ENCODE results near the gene MTF2. TPM values are rescaled to one million over a fixed set of nuclear protein-coding genes. Genes with fewer than 3 reads are reported as not detected.

Gene MTF2
- total RNA-seq, 4 donors from 2014 or later = 7.1 to 13.4 (median 9.9) TPM

DNA sequence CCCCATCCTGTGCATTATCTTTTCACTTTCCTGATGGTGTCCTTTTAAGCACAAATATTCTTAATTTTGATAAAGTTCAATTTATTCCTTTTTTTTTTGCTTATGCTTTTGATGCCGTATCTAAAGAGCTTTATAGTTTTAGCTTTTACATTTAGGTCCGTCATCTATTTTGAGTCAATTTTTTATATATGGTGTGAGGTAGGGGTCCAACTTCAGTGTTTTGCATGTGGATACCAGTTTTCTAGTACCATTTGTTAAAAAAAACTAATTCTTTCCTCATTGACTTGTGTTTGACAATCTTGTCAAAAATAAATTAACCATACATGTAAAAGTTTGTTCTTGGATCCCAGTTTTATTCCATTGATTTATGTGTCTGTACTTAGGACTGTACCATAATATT is 4.9 kb downstream of the MTF2 start:
- Histone ChIP-seq H3K4me1 (peaks cover 22 to 28% (median 26%) of the 10 kb centered on the region in 4 donors), H3K36me3 (peaks cover 0 to 18% (median 10%) of the 10 kb centered on the region in 4 donors), H3K4me3 (no peak overlapping the region), H3K27ac (replicated peaks in 1 of 4) (no peak overlapping the region), H3K27me3 (no peaks in the 10 kb centered on the region), H3K9me3 (no peaks in the 10 kb centered on the region)
- 93% methylated on average over 2 of the region's 2 CpGs for WGBS
- intact Hi-C loops (cut with DNase I) = loop anchor here (5.0 kb wide), 1 partner anchor 98 kb away; the partner anchor contains the start of genes CCDC18 and TMED5
- no peak for DNase-seq (ENCODE audit: extremely low spot score)
- no peak for TF ChIP-seq POLR2A (IDR thresholded peaks at IDR 0.05; ENCODE audit: low read depth)
- TF ChIP-seq, protein P1, sequence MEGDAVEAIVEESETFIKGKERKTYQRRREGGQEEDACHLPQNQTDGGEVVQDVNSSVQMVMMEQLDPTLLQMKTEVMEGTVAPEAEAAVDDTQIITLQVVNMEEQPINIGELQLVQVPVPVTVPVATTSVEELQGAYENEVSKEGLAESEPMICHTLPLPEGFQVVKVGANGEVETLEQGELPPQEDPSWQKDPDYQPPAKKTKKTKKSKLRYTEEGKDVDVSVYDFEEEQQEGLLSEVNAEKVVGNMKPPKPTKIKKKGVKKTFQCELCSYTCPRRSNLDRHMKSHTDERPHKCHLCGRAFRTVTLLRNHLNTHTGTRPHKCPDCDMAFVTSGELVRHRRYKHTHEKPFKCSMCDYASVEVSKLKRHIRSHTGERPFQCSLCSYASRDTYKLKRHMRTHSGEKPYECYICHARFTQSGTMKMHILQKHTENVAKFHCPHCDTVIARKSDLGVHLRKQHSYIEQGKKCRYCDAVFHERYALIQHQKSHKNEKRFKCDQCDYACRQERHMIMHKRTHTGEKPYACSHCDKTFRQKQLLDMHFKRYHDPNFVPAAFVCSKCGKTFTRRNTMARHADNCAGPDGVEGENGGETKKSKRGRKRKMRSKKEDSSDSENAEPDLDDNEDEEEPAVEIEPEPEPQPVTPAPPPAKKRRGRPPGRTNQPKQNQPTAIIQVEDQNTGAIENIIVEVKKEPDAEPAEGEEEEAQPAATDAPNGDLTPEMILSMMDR (IDR thresholded peaks at IDR 0.05) = no peak
- no peak for TF ChIP-seq POLR2AphosphoS5 (IDR thresholded peaks at IDR 0.05)
- TF ChIP-seq EP300 (IDR thresholded peaks at IDR 0.05) = no peak

DNA sequence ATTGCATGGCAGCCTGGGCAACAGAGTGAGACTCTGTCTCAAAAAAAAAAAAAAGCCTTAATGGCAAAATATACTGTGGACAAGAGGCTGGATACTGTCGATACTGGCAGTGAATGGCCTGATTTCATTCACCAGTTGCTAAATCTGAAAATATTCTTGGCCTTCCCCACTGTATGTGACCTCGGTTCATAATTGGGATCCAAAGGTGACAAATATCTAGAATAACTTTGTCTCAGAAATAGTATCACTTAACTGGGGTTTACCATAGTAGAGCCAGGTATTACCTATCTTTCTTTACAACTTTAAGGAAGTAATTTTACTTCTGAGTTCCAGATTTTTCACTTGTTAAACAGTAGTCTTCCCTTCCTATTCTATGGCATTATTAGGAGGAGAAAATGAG is 8.4 kb downstream of the MTF2 start:
- Histone ChIP-seq H3K9me3 (no peaks in the 10 kb centered on the region), H3K4me1 (peaks cover 0 to 6% (median 2%) of the 10 kb centered on the region in 4 donors), H3K27me3 (no peaks in the 10 kb centered on the region), H3K27ac (replicated peaks in 1 of 4) (no peak overlapping the region), H3K36me3 (peaks cover 0 to 18% (median 10%) of the 10 kb centered on the region in 4 donors), H3K4me3 (no peak overlapping the region)
- TF ChIP-seq EP300 (IDR thresholded peaks at IDR 0.05) = no peak
- TF ChIP-seq, protein P1 (IDR thresholded peaks at IDR 0.05) = no peak
- no peak for TF ChIP-seq POLR2AphosphoS5 (IDR thresholded peaks at IDR 0.05)
- TF ChIP-seq POLR2A (IDR thresholded peaks at IDR 0.05; ENCODE audit: low read depth) = no peak
- intact Hi-C loops (cut with DNase I) = no loop called here
- DNase-seq (ENCODE audit: extremely low spot score) = no peak
- 96% methylated on average over 2 of the region's 2 CpGs for WGBS

DNA sequence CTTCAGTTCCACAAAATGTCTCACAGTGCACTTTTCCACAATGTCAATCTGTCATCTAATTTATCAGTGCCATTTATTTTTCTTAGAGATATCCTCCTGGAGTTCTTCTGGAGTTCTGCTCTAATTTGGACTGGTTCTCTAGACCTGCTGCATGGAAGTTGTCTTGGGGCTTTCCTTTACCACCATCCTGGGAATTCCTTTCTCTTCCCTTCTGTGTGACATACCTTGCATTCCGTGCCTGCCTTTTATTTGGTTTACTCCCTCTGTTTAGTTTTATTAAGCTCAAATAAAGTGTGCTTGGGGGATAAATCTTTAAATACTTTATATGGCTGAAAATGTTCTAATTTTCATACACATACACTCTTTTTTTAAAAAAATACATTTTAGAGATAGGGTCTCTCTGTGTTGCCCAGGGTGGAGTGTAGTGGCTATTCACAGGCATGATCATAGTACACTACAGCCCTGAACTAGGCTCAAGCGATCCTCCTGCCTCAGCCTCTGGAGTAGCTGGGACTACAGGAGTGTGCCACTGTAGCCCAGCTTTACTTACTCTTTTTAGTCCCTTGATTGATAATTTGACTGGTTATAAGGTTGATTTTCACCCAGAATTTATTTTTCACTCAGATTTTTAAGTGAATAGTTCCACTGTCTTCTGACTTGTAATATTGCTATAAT is 14.4 kb downstream of the MTF2 start:
- Histone ChIP-seq H3K27me3 (no peaks in the 10 kb centered on the region), H3K4me3 (no peak overlapping the region), H3K27ac (replicated peaks in 1 of 4) (no peak overlapping the region), H3K9me3 (no peaks in the 10 kb centered on the region), H3K36me3 (no peaks in the 10 kb centered on the region), H3K4me1 (peaks cover 0 to 20% (median 9%) of the 10 kb centered on the region in 4 donors)
- intact Hi-C loops (cut with DNase I) = no loop called here
- DNase-seq (ENCODE audit: extremely low spot score) = no peak
- no peak for TF ChIP-seq EP300 (IDR thresholded peaks at IDR 0.05)
- TF ChIP-seq POLR2AphosphoS5 (IDR thresholded peaks at IDR 0.05) = no peak
- no peak for TF ChIP-seq POLR2A (IDR thresholded peaks at IDR 0.05; ENCODE audit: low read depth)
- TF ChIP-seq, protein P1 (IDR thresholded peaks at IDR 0.05) = no peak
- 75% methylated on average over 2 of the region's 2 CpGs for WGBS

- TF ChIP-seq, protein P1 (IDR thresholded peaks at IDR 0.05) = no peak
- no peak for TF ChIP-seq POLR2AphosphoS5 (IDR thresholded peaks at IDR 0.05)
- no peak overlapping the region for H3K4me3 ChIP-seq
- peaks cover 0 to 27% (median 11%) of the 10 kb centered on the region in 4 donors for H3K4me1 ChIP-seq
- WGBS = 73% methylated on average over 6 of the region's 6 CpGs
- no peaks in the 10 kb centered on the region for H3K9me3 ChIP-seq
- intact Hi-C loops (cut with DNase I) = no loop called here
- H3K27me3 ChIP-seq = no peaks in the 10 kb centered on the region
- no peak for DNase-seq (ENCODE audit: extremely low spot score)
- no peak overlapping the region for H3K27ac ChIP-seq (replicated peaks in 1 of 4)
- H3K36me3 ChIP-seq = no peaks in the 10 kb centered on the region
These were observed 16.9 kb downstream of the MTF2 start for GRCh38 chr1:93095804-93096585.
